DND-41 (cell line): ENCODE data around the gene ZC3H18.

Experiments used
- ATAC-seq: fragments of 200-7000 bp; cut with Tn5 transposase; 3 replicates; pipeline ENCODE4 v1.9.1; 2021; ENCODE audit warnings: low read depth; ENCODE audit not compliant: insufficient read depth
- DNase-seq: peaks from one replicate; pipeline ENCODE4 v3.0.0-alpha.2; 2020
- H2AFZ ChIP-seq: 2 replicates; pipeline ENCODE4 v1.6.0; 2012; ENCODE audit warnings: low read depth, low read length
- H3K27ac ChIP-seq: 2 replicates; pipeline ENCODE4 v1.5.1; 2012; ENCODE audit warnings: low read length, inconsistent platforms
- H3K27me3 ChIP-seq: fragments of 200-600 bp; sonication (generic); 2 replicates; pipeline ENCODE4 v1.6.0; 2012; ENCODE audit warnings: low read length, mild to moderate bottlenecking, inconsistent platforms; ENCODE audit not compliant: insufficient read depth, poor library complexity
- H3K36me3 ChIP-seq: 2 replicates; pipeline ENCODE4 v1.5.1; 2012; ENCODE audit warnings: low read length, inconsistent platforms; ENCODE audit not compliant: insufficient read depth
- H3K4me1 ChIP-seq: 2 replicates; pipeline ENCODE4 v1.5.1; 2012; ENCODE audit warnings: mild to moderate bottlenecking, low read length; ENCODE audit not compliant: insufficient read depth
- H3K4me2 ChIP-seq: 2 replicates; pipeline ENCODE4 v1.6.0; 2012; ENCODE audit warnings: mild to moderate bottlenecking, moderate library complexity, low read length, inconsistent platforms; ENCODE audit not compliant: insufficient read depth
- H3K4me3 ChIP-seq, 2 experiments: fragments of 200-600 bp in 1 of 2; shearing (Covaris generic) in 1 of 2; 2 replicates each; pipeline ENCODE4 v1.5.1; 2012 to 2016; ENCODE audit warnings: inconsistent platforms in 2 of 2, low read length in 2 of 2, mild to moderate bottlenecking in 2 of 2, low read depth in 1 of 2, moderate library complexity in 1 of 2
- H3K79me2 ChIP-seq: 2 replicates; pipeline ENCODE4 v1.6.0; 2012; ENCODE audit warnings: low read length, inconsistent platforms; ENCODE audit not compliant: insufficient read depth
- H3K9ac ChIP-seq: 2 replicates; pipeline ENCODE4 v1.6.0; 2012; ENCODE audit warnings: low read depth, mild to moderate bottlenecking, inconsistent platforms, low read length, moderate library complexity
- H3K9me3 ChIP-seq: 2 replicates; pipeline ENCODE4 v1.5.1; 2012; ENCODE audit warnings: low read length, moderate library complexity, mild to moderate bottlenecking, inconsistent platforms; ENCODE audit not compliant: insufficient read depth, severe bottlenecking
- H4K20me1 ChIP-seq: 2 replicates; pipeline ENCODE4 v1.6.0; 2012; ENCODE audit warnings: low read length; ENCODE audit not compliant: insufficient read depth
- CTCF ChIP-seq: IDR thresholded peaks from 2 replicates; pipeline ENCODE4 v1.5.1; 2012; ENCODE audit warnings: borderline replicate concordance, low read length, moderate library complexity, mild to moderate bottlenecking; ENCODE audit not compliant: poor library complexity, severe bottlenecking; ENCODE audit errors: extremely low read depth
- EZH2 ChIP-seq: IDR thresholded peaks from 3 replicates; pipeline ENCODE4 v1.6.1; 2012; ENCODE audit warnings: borderline replicate concordance, low read depth, mild to moderate bottlenecking, moderate library complexity, low read length, inconsistent platforms; ENCODE audit not compliant: severe bottlenecking

The ZC3H18 gene

GRCh38 chr16:88539261-88539651 lies 30.9 kb upstream of the ZC3H18 start:
- DNase-seq = no peak

GRCh38 chr16:88539652-88540345 lies 30.4 kb upstream of the ZC3H18 start:
- Histone ChIP-seq H3K36me3 (no peaks in the 10 kb centered on the region; the same call in 1 of the 2 replicates), H3K79me2 (peaks cover 4% of the 10 kb centered on the region; the same call in 1 of the 2 replicates), H3K27me3 (no peaks in the 10 kb centered on the region), H3K27ac (no peak overlapping the region), H3K4me3 (no peak overlapping the region), H4K20me1 (no peaks in the 10 kb centered on the region; the same call in 1 of the 2 replicates), H3K4me1 (peaks cover 8% of the 10 kb centered on the region), H3K4me2 (no peak overlapping the region), H3K9me3 (peaks cover 18% of the 10 kb centered on the region), H2AFZ (no peak overlapping the region), H3K9ac (no peak overlapping the region)
- TF ChIP-seq CTCF (no peak), EZH2 (no peak)
- DNase-seq (no peak), ATAC-seq (no peak)

More at GRCh38 chr16:88539261-88539651, 30.9 kb upstream of the ZC3H18 start:
- no peak overlapping the region for H3K9ac ChIP-seq
- peaks cover 18% of the 10 kb centered on the region for H3K9me3 ChIP-seq
- H2AFZ ChIP-seq = no peak overlapping the region
- no peaks in the 10 kb centered on the region; the same call in 1 of the 2 replicates for H4K20me1 ChIP-seq
- H3K79me2 ChIP-seq = peaks cover 5% of the 10 kb centered on the region; the same call in 1 of the 2 replicates
- TF ChIP-seq CTCF = no peak
- no peak for TF ChIP-seq EZH2
- H3K27me3 ChIP-seq = no peaks in the 10 kb centered on the region
- no peak for ATAC-seq
- no peaks in the 10 kb centered on the region; the same call in 1 of the 2 replicates for H3K36me3 ChIP-seq
- no peak overlapping the region for H3K4me2 ChIP-seq
- peaks cover 9% of the 10 kb centered on the region for H3K4me1 ChIP-seq
- no peak overlapping the region for H3K4me3 ChIP-seq
- no peak overlapping the region for H3K27ac ChIP-seq

- H3K9me3 ChIP-seq = peaks cover 21% of the 10 kb centered on the region
- DNase-seq (no peak), ATAC-seq (no peak)
- H3K9ac ChIP-seq = no peak overlapping the region
- H3K79me2 ChIP-seq = no peaks in the 10 kb centered on the region
- no peak overlapping the region for H2AFZ ChIP-seq
- no peak overlapping the region for H3K4me3 ChIP-seq
- H3K27ac ChIP-seq = no peak overlapping the region
- H3K36me3 ChIP-seq = no peaks in the 10 kb centered on the region; the same call in 1 of the 2 replicates
- no peaks in the 10 kb centered on the region; the same call in 1 of the 2 replicates for H4K20me1 ChIP-seq
- no peak for TF ChIP-seq CTCF
- no peak for TF ChIP-seq EZH2
- H3K4me2 ChIP-seq = no peak overlapping the region
- H3K27me3 ChIP-seq = no peaks in the 10 kb centered on the region
- H3K4me1 ChIP-seq = peaks cover 1% of the 10 kb centered on the region
These were observed 29.7 kb upstream of the ZC3H18 start for GRCh38 chr16:88540346-88540977.
